ENCODE results near the gene BAZ2A.
A peak's percentile ranks its signal among the peaks of the same experiment; 100 is the strongest.
"Not testable (repeated sequence)": the region's sequence is repeated elsewhere in the genome, so short reads cannot be mapped to it uniquely, and the experiment has no call there.

BAZ2A gene

DNA sequence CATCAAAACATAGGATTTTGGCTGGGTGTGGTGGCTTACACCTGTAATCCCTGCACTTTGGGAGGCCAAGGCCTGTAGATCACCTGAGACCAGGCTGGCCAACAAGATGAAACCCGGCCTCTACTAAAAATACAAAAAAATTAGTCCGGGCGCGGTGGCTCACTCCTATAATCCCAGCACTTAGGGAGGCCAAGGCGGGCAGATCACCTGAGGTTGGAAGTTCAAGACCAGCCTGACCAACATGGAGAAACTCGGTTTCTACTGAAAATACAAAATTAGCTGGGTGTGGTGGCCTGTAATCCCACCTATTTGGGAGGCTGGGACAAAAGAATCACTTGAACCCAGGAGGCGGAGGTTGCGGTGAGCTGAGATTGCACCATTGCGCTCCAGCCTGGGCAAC lies 17.9 kb upstream of the BAZ2A start:
- not testable (repeated sequence) for H3K79me1 ChIP-seq (ENCODE audit: low read depth, low read length); H3K4me2 ChIP-seq (ENCODE audit: insufficient read depth, low read length, poor library complexity, severe bottlenecking); H3K18ac ChIP-seq (ENCODE audit: low read length); H2BK12ac ChIP-seq (ENCODE audit: low read length); H2BK120ac ChIP-seq (ENCODE audit: low read depth, low read length); H3K27me3 ChIP-seq (ENCODE audit: control insufficient read depth in 3 of 3, insufficient read depth in 3 of 3, low read depth in 1 of 3, low read length in 3 of 3); H3K14ac ChIP-seq (ENCODE audit: low read length); H3K4me1 ChIP-seq (ENCODE audit: control insufficient read depth in 2 of 2, insufficient read depth in 1 of 2, low read depth in 1 of 2, low read length in 2 of 2); H3K4me3 ChIP-seq (ENCODE audit: low read length in 2 of 2); H3K9ac ChIP-seq (ENCODE audit: low read depth, low read length, poor library complexity); H2AFZ ChIP-seq (ENCODE audit: low read length); H3K9me3 ChIP-seq (replicated peaks in 1 of 2; ENCODE audit: control insufficient read depth in 2 of 2, insufficient read depth in 1 of 2, low read depth in 1 of 2, low read length in 2 of 2); H2BK5ac ChIP-seq (ENCODE audit: low read length); H3K23ac ChIP-seq (ENCODE audit: low read depth, low read length, poor library complexity); H2BK15ac ChIP-seq (ENCODE audit: low read length); H3K4ac ChIP-seq (ENCODE audit: low read length); H2AK5ac ChIP-seq (ENCODE audit: low read depth, low read length); DNase-seq (ENCODE audit: low spot score); H3K27ac ChIP-seq (replicated peaks; ENCODE audit: low read length); H4K91ac ChIP-seq (ENCODE audit: low read depth, low read length, poor library complexity); H4K8ac ChIP-seq (ENCODE audit: low read depth, low read length)
- H3K36me3 ChIP-seq (replicated peaks in 1 of 2; ENCODE audit: control insufficient read depth in 2 of 2, insufficient read depth in 2 of 2, low read length in 2 of 2): peaks cover 7 to 20% of the 10 kb centered on the region in 2 donors
- WGBS, 2 donors (ENCODE audit: extremely low coverage in 2 of 2, insufficient read length in 2 of 2, insufficient replicate concordance in 1 of 2): no CpG with 5 or more reads among the region's 9 CpGs

GRCh38 chr12:56645717-56646446 lies 15.8 kb upstream of the BAZ2A start, which contains the start of gene ATP5F1B:
Gene ATP5F1B (minus strand): TSS chr12:56645984. CDS start chr12:56645963, 21 bp downstream.
- peak within 1 kb of the TSS; percentile 83 to 98 for H3K4me3 ChIP-seq (ENCODE audit: low read length in 2 of 2)
- H2BK12ac ChIP-seq (ENCODE audit: low read length): peak within 1 kb of the TSS; percentile 11
- H2AK5ac ChIP-seq (ENCODE audit: low read depth, low read length): peak within 1 kb of the TSS; percentile 91
- H3K4me2 ChIP-seq (ENCODE audit: insufficient read depth, low read length, poor library complexity, severe bottlenecking): peak within 1 kb of the TSS; percentile 70
- peak within 1 kb of the TSS; percentile 10 for H2BK120ac ChIP-seq (ENCODE audit: low read depth, low read length)
- H3K23ac ChIP-seq (ENCODE audit: low read depth, low read length, poor library complexity): peak within 1 kb of the TSS; percentile 87
- peak within 1 kb of the TSS; percentile 95 for H3K9ac ChIP-seq (ENCODE audit: low read depth, low read length, poor library complexity)
- no peak within 1 kb of the TSS for H4K8ac ChIP-seq (ENCODE audit: low read depth, low read length)
- no peak within 1 kb of the TSS for H2BK5ac ChIP-seq (ENCODE audit: low read length)
- no peak within 1 kb of the TSS for H4K91ac ChIP-seq (ENCODE audit: low read depth, low read length, poor library complexity)
- peak within 1 kb of the TSS; percentile 85 for H3K14ac ChIP-seq (ENCODE audit: low read length)
- no CpG with 5 or more reads among the region's 39 CpGs for WGBS, 2 donors (ENCODE audit: extremely low coverage in 2 of 2, insufficient read length in 2 of 2, insufficient replicate concordance in 1 of 2)
- H3K4me1 ChIP-seq (ENCODE audit: control insufficient read depth in 2 of 2, insufficient read depth in 1 of 2, low read depth in 1 of 2, low read length in 2 of 2): peaks cover 2 to 4% of the 10 kb centered on the region in 2 donors
- peak within 1 kb of the TSS; percentile 98 for H3K18ac ChIP-seq (ENCODE audit: low read length)
- H3K9me3 ChIP-seq (replicated peaks in 1 of 2; ENCODE audit: control insufficient read depth in 2 of 2, insufficient read depth in 1 of 2, low read depth in 1 of 2, low read length in 2 of 2): no peaks in the 10 kb centered on the region
- no peaks in the 10 kb centered on the region for H3K27me3 ChIP-seq (ENCODE audit: control insufficient read depth in 3 of 3, insufficient read depth in 3 of 3, low read depth in 1 of 3, low read length in 3 of 3)
- peak; percentile 98 for DNase-seq (ENCODE audit: low spot score)
- H2AFZ ChIP-seq (ENCODE audit: low read length): peak within 1 kb of the TSS; percentile 66
- H3K27ac ChIP-seq (replicated peaks; ENCODE audit: low read length): peak within 1 kb of the TSS; percentile 75
- peak within 1 kb of the TSS; percentile 59 for H2BK15ac ChIP-seq (ENCODE audit: low read length)
- H3K36me3 ChIP-seq (replicated peaks in 1 of 2; ENCODE audit: control insufficient read depth in 2 of 2, insufficient read depth in 2 of 2, low read length in 2 of 2): peaks cover 15 to 41% of the 10 kb centered on the region in 2 donors
- no peak within 1 kb of the TSS for H3K4ac ChIP-seq (ENCODE audit: low read length)
- peaks cover 3% of the 10 kb centered on the region for H3K79me1 ChIP-seq (ENCODE audit: low read depth, low read length)

- H2BK15ac ChIP-seq (ENCODE audit: low read length): peak overlapping the region; percentile 59
- H2BK120ac ChIP-seq (ENCODE audit: low read depth, low read length): peak overlapping the region; percentile 10
- H3K9me3 ChIP-seq (replicated peaks in 1 of 2; ENCODE audit: control insufficient read depth in 2 of 2, insufficient read depth in 1 of 2, low read depth in 1 of 2, low read length in 2 of 2): no peaks in the 10 kb centered on the region
- no peak overlapping the region for H4K8ac ChIP-seq (ENCODE audit: low read depth, low read length)
- no peak overlapping the region for H2BK5ac ChIP-seq (ENCODE audit: low read length)
- H3K79me1 ChIP-seq (ENCODE audit: low read depth, low read length): peaks cover 3% of the 10 kb centered on the region
- H3K27ac ChIP-seq (replicated peaks; ENCODE audit: low read length): peak overlapping the region; percentile 59
- H2BK12ac ChIP-seq (ENCODE audit: low read length): no peak overlapping the region
- no peaks in the 10 kb centered on the region for H3K27me3 ChIP-seq (ENCODE audit: control insufficient read depth in 3 of 3, insufficient read depth in 3 of 3, low read depth in 1 of 3, low read length in 3 of 3)
- no peak overlapping the region for H3K4ac ChIP-seq (ENCODE audit: low read length)
- no peak for DNase-seq (ENCODE audit: low spot score)
- H3K4me2 ChIP-seq (ENCODE audit: insufficient read depth, low read length, poor library complexity, severe bottlenecking): peak overlapping the region; percentile 70
- H4K91ac ChIP-seq (ENCODE audit: low read depth, low read length, poor library complexity): no peak overlapping the region
- peak overlapping the region; percentile 95 for H3K9ac ChIP-seq (ENCODE audit: low read depth, low read length, poor library complexity)
- peak overlapping the region; percentile 87 for H3K23ac ChIP-seq (ENCODE audit: low read depth, low read length, poor library complexity)
- H2AFZ ChIP-seq (ENCODE audit: low read length): peak overlapping the region; percentile 60
- H3K4me3 ChIP-seq (ENCODE audit: low read length in 2 of 2): peak overlapping the region; percentile 83 to 98
- peak overlapping the region; percentile 98 for H3K18ac ChIP-seq (ENCODE audit: low read length)
- peak overlapping the region; percentile 91 for H2AK5ac ChIP-seq (ENCODE audit: low read depth, low read length)
- H3K14ac ChIP-seq (ENCODE audit: low read length): peak overlapping the region; percentile 85
- WGBS, 2 donors (ENCODE audit: extremely low coverage in 2 of 2, insufficient read length in 2 of 2, insufficient replicate concordance in 1 of 2): no CpG with 5 or more reads among the region's 29 CpGs
- peaks cover 2 to 4% of the 10 kb centered on the region in 2 donors for H3K4me1 ChIP-seq (ENCODE audit: control insufficient read depth in 2 of 2, insufficient read depth in 1 of 2, low read depth in 1 of 2, low read length in 2 of 2)
- H3K36me3 ChIP-seq (replicated peaks in 1 of 2; ENCODE audit: control insufficient read depth in 2 of 2, insufficient read depth in 2 of 2, low read length in 2 of 2): peaks cover 15 to 47% of the 10 kb centered on the region in 2 donors
These were observed 15.1 kb upstream of the BAZ2A start for GRCh38 chr12:56645201-56645716.

DNA sequence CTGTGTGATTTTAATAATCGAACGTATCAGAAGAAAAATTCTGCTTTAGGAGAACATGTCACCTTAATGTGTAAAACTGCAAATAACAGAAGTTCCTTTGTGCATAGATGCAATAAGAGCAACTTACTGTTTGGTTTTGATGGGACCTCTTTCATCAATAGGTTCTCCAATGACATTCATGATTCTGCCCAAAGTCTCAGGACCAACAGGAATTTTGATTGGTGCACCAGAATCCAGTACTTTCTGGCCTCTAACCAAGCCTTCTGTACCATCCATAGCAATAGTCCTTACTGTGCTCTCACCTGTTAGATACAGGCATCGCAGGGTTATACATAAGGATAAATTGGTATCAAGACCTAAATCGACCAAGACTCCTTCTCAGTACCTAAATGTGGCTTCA lies 14.5 kb upstream of the BAZ2A start:
- Histone ChIP-seq H3K23ac (ENCODE audit: low read depth, low read length, poor library complexity) (no peak overlapping the region), H2BK12ac (ENCODE audit: low read length) (no peak overlapping the region), H3K18ac (ENCODE audit: low read length) (no peak overlapping the region), H2BK120ac (ENCODE audit: low read depth, low read length) (no peak overlapping the region), H2AFZ (ENCODE audit: low read length) (no peak overlapping the region), H3K9me3 (replicated peaks in 1 of 2; ENCODE audit: control insufficient read depth in 2 of 2, insufficient read depth in 1 of 2, low read depth in 1 of 2, low read length in 2 of 2) (no peaks in the 10 kb centered on the region), H3K4me2 (ENCODE audit: insufficient read depth, low read length, poor library complexity, severe bottlenecking) (peak overlapping the region; percentile 70), H4K8ac (ENCODE audit: low read depth, low read length) (no peak overlapping the region), H3K79me1 (ENCODE audit: low read depth, low read length) (peaks cover 3% of the 10 kb centered on the region), H3K27ac (replicated peaks; ENCODE audit: low read length) (no peak overlapping the region), H2AK5ac (ENCODE audit: low read depth, low read length) (no peak overlapping the region), H3K9ac (ENCODE audit: low read depth, low read length, poor library complexity) (no peak overlapping the region), H4K91ac (ENCODE audit: low read depth, low read length, poor library complexity) (no peak overlapping the region), H2BK15ac (ENCODE audit: low read length) (no peak overlapping the region), H3K4me3 (ENCODE audit: low read length in 2 of 2) (peak overlapping the region; percentile 83 to 98), H3K36me3 (replicated peaks in 1 of 2; ENCODE audit: control insufficient read depth in 2 of 2, insufficient read depth in 2 of 2, low read length in 2 of 2) (peaks cover 19 to 53% of the 10 kb centered on the region in 2 donors), H3K27me3 (ENCODE audit: control insufficient read depth in 3 of 3, insufficient read depth in 3 of 3, low read depth in 1 of 3, low read length in 3 of 3) (no peaks in the 10 kb centered on the region), H3K4me1 (ENCODE audit: control insufficient read depth in 2 of 2, insufficient read depth in 1 of 2, low read depth in 1 of 2, low read length in 2 of 2) (peaks cover 2 to 4% of the 10 kb centered on the region in 2 donors), H3K4ac (ENCODE audit: low read length) (no peak overlapping the region), H3K14ac (ENCODE audit: low read length) (no peak overlapping the region), H2BK5ac (ENCODE audit: low read length) (no peak overlapping the region)
- no CpG with 5 or more reads among the region's 4 CpGs for WGBS, 2 donors (ENCODE audit: extremely low coverage in 2 of 2, insufficient read length in 2 of 2, insufficient replicate concordance in 1 of 2)
- DNase-seq (ENCODE audit: low spot score): no peak
